HG03108 (cell line): ENCODE measurements around the gene SLCO4A1.

Experiments
- ATAC-seq: cut with Tn5 transposase; IDR thresholded peaks from one replicate; pipeline ENCODE4 v1.9.1; 2021; ENCODE audit warnings: moderate library complexity; ENCODE audit not compliant: unreplicated experiment

The SLCO4A1 gene

DNA sequence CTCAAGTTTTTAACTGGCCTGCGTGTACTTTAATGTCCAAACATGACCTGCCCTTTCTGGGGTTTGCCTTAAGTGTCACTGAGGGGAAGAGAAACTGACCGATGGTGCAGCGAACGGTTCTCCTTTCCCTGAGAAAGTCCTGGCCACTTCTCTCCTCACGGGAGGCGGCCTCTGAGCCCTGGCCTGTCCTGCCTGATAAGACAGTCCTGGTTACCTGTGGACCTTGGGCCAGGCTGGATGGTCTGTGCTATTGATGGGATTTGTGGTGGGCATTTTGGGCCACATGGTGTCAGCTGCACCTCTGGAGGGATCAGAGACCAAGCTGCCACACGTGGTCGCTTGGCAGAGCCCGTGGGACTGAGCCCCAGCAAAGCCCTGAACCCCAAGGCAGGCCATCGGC is 54.7 kb downstream of the SLCO4A1 start:
- ATAC-seq = no peak

DNA sequence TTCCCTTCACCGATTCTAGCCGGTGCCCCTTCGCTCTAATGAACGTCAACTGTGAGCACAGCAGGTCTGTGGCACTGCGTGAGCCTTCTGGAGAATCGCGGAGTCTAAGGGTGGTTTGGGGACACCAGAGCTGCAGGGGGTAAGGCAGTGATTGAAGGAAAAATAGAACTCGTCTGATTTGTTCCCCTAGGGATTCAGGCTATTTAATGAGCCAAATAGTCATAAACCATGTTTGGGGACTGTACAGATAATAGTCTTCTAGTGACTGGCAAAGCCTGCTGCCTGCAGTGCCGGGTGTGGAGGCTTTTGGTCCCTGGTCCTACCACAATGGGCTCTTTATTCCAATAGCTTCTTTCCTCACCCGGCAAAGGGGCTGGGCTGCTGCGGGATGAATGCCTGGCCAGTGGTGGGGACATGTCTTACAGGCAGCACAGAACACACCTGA is 55.2 kb downstream of the SLCO4A1 start:
- no peak for ATAC-seq

DNA sequence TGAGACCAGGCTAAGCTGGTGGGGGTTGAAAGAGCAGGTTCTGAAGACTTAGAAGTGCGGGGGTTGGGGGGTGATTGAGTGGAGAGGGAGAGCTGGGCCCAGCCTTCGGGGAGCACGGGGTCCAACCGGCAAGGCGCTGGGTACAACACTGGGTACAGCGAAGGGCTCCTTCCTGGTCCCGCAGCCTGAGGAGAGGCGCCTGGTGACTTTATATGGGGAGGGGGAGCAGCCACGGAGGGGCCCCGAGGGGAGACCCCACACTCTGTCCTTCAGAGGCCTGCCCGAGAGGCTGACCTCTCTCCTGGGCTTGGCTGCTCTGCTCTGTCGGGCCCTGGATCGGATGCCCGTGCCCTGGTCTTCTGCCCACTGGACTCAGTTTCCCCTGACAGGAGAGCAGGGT is 55.9 kb downstream of the SLCO4A1 start:
- ATAC-seq = no peak

DNA sequence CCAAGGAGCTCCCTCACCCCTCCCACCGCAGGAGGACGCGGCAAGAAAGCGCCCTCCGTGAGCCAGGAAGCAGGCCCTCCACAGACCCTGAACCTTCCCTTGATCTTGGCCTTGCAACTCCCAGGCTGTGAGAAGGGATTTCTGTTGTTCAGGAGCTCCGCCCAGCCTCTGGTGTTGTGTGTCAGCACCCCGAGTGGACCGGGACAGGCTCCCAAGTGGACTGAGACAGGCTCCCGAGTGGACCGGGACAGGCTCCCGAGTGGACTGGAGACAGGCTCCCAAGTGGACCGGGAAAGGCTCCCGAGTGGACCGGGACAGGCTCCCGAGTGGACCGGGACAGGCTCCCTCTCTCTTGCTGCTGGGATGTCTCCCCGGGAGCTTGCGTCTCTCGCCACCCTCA is 57.0 kb downstream of the SLCO4A1 start:
- ATAC-seq = no peak

DNA sequence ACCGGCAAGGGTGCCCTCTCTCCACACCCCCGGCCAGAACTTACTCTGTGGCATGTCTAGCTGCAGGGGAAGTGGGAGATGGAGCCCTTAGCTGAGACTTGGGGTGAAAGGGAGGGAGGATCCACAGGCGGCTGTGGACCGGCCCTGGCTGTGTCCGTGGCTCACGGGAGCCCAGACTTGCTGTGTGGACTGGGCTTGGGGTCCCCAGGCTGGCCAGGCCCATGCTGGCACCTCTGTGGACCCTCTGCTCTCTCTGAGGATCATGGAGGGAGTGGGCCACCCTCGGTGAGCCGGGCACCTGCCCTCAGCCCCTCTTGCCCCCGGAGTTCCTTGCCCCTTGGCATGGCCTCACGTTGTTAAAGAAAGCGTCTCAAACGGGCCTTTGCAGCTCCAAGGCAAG is 57.4 kb downstream of the SLCO4A1 start:
- no peak for ATAC-seq

DNA sequence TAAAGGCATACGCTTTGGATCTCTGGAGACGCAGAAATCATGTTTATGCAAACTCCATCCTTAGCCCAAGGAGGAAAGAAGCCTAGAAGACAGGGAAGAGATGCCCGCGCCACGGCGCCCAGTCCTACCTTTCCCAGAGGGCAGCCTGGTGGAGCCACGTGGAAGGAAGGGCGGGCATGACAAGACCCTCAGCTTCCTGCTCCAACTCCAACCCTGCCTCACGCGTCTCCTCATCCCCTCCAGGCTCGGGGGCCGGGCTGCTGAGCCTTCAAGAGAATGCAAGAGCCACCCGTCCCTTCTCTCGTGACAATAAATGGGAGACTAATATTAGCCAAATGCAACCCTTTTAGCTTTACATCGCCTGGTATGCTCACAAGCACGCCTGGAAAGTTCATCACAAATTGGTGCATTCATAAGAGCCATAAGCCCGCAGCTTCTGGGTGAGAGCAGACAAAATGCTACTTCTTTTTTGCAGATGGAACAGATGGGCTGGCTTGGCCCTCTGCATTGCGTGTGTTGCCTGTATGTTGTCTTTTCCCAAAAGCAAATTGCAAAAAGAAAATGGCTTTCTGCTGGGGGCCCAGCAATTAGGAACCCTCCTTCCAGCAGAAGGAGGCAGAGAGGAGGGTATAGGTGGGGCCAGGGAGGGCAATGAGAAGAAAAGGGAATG is 58.1 kb downstream of the SLCO4A1 start:
- no peak for ATAC-seq

DNA sequence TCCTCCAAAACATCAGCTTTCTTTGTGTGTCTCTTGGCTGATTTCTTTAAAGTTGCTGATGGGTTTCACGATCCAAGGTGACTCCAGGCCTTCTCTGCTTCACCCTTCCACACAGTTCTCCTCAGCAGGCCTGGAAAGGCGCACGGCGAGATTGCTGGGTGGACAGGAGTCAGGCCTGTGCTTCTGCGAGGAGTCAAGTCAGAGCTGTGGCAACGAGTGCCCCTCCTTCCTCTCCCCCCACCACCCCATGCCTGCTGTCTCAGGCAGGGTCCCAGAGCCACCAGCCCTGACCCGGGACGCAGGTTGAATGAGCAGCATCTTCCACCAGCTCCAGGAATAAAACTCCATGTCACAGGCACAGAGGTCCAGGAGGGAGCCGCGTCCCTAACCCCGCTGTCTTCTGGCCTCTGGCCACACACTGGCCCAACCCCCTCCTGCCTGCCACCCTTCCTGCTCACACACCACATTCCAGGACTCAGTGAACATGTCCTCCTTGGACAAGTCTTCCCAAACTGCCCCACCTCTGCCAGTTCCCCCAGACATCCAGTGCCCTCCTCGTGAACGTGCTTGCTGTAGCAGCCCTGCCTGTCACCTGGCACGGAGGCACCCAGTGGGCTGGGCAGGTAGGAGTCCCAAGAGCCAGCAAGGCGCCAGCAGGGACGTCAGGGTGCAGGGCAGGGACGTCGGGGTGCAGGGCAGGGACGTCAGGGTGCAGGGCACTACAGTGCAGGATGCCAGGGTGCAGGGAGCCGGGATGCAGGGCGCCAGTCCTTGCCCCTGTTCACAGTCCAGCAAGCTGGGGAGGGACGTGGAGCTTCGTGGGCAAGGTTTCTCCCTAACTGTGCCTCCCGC is 59.1 kb downstream of the SLCO4A1 start:
- no peak for ATAC-seq

DNA sequence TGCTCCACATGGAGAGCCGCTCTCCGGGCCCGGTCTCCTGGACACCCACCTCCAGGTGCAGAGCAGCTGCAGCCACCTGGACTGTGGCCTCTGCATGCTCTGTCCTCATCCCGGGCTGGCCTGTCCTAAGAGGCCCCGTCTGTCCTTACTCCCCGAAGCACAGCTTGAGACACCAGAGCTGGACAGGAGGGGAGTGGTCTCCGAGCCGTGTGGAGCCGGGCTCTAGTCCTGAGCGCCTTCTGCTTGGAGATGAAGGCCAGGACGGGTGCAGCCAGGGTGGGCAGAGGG is 59.7 kb downstream of the SLCO4A1 start:
- ATAC-seq = no peak

DNA sequence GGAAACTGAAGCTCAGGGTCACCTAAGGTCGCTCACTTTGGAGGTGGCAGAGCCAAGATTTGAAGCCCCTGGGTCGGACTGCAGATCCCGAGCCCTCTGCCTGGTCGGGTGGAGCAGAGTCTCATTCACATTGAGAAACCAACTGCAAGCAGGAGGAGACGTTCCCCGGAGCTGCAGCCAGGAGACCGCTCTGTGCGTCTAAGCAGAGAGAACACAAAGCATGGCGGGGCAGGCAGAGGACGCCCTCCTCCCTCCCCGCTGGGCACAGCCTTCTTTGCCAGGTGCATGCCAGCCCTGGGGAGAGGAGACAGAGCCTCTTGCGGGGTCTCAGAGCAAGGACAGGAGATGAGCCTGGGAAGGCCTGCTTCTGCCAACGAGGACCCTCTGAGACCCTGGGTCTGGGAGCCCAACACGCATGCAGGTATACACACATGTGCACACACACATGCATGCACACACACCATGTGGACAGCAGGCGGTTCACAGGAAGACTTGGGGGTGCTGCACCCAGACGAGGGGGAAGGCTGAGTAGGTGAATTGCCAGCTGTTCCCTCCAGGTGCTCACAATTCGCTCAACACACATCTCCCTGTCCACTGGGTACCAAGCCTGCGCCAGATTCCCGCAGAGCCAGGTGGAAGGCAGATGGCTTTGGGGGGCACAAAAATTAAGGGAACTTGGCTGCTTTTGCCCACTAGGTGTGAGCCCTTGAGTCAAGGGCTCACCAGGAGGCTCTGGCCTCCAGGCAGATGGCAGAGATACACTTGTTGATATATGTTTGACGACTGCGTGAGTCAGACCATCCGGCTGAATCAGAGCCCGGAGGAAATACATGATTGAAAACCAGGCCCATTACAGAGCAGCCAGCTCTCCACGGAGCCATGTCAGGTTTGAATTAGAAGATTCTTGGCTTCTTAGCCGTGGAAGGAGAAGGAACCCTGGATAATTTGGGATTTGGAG is 60.9 kb downstream of the SLCO4A1 start:
- no peak for ATAC-seq

DNA sequence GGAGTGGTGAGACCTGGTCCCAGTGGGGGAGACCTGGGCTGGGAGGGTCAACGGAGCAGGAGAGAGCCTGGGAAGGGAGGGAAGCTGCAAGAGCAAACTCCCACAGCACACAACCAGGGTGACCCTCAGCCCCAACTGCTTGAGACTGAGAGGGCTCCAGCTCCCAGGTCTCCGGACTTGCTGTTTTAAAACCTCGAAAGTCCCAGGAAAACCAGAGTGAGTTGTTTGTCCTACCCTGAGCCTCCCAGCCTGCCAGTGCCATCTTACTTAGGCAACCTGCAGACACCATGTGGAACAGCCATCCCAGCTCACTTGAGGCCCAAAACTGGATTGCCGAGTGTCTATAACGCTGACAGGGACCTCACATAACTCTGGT is 61.5 kb downstream of the SLCO4A1 start:
- no peak for ATAC-seq

DNA sequence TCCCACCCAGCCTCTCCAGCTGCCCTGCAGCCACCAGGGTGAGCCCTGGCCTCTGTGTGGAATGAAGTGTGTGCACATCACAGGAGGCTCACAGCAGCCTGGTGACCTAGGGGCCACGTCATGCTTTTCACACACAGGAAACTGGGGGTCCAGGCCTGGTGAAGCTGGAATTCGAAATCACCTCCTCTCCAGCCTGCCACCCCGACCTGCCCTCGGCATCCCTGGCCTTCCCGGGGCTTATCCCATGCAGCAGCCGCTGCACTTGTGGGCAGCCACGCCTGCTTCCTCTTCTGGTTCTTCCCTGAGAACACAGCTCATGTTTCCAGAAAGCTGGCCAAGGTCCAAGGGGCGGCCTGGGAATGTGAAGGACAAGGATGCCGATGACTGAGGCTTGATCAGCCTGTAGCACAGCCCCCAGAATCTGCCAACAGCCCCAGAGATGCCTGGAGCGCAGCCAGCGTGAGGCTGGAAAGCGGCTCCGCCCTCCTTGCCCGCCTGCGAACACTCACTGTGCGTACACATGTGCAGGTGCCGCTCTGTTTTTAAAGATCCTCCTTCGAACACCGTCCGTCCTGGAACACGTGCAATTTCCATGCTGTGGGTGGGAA is 62.1 kb downstream of the SLCO4A1 start:
- no peak for ATAC-seq

DNA sequence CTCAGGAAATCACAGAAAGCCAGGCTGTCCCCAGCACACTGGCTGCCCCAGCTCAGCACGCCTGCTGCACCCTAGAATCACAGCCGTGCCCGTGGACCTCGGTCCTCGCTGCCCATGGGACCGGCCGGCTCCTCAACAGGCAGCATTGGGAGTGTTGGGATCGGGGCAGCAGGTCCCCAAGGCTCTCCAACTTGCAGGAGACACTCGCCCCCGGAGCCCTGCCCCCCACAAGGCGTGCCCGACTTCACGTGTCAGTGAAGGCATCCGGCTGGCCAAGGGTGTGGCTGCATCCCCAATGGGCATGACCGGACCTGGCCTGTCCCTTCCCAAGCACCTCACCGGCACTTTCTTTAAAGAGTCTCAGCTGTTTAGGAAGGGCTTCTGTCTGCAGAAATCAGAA is 63.3 kb downstream of the SLCO4A1 start:
- ATAC-seq = no peak

DNA sequence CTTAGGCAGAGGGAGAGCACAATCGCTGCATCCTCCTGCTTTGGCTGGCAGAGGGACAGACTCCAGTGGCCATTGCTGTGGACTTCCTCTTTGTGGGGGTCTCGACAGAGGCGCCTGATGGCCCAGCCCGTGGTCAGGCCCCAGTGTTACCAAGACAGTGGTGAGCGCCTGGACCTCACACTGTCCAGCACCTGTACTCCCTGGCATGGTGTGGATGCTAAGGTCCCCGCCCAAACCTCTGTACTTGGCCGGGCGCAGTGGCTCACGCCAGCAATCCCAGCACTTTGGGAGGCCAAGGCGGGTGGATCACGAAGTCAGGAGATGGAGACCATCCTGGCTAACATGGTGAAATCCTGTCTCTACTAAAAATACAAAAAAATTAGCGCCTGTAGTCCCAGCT is 64.0 kb downstream of the SLCO4A1 start:
- ATAC-seq = no peak

DNA sequence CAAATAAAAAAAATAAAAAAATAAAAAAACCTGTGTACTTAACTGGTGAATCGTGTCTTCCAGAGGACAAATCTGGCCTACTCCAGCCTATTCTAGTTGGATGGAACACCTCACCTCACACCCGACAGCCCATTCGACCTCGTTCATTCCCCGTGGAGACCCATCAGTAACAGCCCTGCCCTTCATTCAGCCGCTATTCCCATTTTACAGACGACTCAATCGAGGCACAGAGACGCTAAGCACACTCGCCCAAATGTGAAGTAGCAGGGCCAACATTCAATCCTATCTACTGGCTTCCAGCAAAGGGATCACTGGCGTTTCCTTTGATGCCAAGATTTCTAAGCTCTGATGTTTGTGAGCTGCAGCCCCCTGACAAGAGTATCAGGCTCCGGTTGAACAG is 64.6 kb downstream of the SLCO4A1 start:
- ATAC-seq = no peak

DNA sequence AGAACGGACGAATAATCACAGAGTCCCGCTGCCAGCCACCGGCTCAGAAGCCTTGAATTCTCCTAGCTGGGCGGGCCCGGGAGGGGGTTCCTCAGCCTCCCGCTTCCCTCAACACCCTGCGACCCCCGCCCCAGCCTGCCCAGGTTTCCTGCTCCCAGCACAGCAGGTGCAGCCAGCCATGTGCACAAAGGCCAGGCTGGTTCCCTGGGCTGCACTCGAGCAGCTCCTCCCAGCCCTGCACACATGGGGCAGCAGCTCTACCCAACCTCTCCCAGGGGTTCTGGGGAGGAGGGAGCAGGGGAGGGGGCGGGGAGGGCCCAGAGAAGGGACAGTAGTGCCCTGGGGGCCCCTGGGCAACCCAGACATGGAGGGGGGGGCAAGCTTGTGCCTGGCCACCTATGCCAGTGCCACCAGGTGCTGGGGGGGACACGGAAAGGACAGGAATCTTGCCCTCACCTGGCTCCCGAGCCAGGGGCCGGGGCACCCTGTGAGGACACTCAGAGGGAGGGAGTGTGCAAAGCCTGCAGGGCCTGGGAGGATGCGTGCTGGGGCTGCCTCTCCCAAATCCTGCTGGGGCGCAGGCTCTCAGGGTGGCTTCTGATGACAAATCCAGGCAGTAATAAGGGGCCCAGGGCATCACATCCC is 65.1 kb downstream of the SLCO4A1 start:
- ATAC-seq = no peak

DNA sequence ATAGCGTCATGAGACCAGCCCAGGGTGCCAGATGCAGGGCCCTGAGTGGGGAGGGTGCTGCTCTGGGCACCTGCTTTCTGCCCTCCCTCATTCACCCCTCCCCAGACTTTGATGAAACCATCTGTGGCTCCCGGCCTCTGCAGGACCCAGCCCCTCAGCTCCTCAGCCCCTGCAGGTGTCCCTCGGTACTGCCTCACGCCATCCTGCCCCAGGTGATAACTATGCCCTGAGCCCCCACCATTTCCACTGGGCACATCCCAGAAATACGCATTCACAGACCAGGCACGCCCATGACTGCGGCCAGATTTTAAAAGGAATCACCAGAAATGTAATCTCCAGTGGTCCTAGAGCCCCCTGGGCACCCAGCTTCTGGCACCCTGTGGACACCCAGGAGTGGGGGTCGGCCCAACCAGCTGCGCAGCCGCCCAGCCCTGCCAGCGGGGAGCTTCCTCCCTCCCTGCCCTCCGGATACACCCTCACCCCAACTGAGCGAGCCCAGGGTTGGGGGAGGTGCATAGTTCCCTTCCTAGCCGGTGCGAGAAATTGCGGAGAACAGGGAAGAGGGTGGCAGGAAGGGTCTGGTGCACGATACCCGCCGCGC is 65.7 kb downstream of the SLCO4A1 start:
- no peak for ATAC-seq

DNA sequence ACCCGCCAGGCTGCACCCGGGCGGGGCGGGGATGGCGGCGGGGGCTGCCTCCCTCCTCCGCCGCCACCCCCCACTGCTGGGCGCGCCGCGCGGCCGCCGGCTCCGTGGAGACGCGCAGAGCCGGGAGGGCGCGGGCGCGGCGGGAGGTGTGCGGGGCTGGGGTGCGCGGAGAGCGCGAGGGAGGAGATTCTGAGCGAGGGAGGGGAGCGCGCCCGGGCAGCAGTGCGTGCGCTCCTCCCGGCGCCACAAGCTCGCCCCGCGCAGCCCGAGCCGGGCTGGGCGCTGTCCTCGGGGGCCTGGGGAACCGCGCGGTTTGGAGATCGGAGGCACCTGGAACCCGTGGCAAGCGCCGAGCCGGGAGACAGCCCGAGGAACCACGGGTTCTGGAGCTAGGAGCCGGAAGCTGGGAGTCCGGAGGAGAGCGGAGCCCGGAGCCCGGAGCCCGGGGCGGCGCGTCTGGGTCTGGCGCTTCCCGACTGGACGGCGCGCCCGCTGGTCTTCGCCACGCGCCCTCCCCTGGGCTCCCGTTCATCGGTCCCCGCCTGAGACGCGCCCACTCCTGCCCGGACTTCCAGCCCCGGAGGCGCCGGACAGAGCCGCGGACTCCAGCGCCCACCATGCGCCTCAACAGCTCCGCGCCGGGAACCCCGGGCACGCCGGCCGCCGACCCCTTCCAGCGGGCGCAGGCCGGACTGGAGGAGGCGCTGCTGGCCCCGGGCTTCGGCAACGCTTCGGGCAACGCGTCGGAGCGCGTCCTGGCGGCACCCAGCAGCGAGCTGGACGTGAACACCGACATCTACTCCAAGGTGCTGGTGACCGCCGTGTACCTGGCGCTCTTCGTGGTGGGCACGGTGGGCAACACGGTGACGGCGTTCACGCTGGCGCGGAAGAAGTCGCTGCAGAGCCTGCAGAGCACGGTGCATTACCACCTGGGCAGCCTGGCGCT is 66.6 kb downstream of the SLCO4A1 start, which contains the start of gene NTSR1:
Gene NTSR1, plus strand, starts transcription at position 246 of the 946 bp plus-strand sequence. Its CDS starts 372 bp downstream, at position 618.
- no peak for ATAC-seq

DNA sequence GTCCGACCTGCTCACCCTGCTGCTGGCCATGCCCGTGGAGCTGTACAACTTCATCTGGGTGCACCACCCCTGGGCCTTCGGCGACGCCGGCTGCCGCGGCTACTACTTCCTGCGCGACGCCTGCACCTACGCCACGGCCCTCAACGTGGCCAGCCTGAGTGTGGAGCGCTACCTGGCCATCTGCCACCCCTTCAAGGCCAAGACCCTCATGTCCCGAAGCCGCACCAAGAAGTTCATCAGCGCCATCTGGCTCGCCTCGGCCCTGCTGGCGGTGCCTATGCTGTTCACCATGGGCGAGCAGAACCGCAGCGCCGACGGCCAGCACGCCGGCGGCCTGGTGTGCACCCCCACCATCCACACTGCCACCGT is 67.2 kb downstream of the SLCO4A1 start:
- no peak for ATAC-seq

DNA sequence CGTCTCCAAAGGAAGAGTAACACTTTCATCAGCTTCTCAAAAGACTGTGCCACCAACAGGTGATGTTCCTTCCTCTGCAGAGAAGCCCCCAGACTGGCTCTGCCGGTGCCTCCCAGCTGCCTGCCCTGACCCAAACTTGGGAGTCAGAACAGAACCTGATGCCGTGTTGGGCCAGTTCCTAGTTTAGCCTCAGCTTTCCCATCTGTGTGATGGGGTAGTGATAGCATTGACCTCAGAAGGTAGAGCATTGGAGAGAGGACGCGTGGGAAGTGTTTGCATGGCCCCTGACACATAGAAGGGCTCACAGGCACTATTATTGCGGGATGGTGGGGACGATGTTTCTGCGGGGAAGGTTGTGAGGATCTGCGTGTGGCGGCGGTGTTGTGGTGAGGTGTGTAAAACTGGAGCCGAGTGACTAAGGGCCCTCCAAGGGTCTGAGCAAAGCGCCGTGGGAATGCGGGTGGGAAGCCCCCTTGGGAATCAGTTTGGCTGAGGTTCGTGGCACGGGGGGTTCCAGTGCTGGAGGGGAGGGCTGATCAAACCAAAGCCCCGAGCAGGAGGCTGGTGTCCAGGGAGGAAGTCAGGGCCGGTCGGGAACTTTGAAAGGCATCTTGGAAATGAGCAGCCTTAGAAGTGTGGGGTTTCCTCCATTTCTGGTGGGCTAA is 68.0 kb downstream of the SLCO4A1 start:
- no peak for ATAC-seq
